ENCODE measurements around the gene STARD8. TPM values are rescaled to one million over a fixed set of nuclear protein-coding genes. Genes with fewer than 3 reads are reported as not detected.

The STARD8 gene, protein sequence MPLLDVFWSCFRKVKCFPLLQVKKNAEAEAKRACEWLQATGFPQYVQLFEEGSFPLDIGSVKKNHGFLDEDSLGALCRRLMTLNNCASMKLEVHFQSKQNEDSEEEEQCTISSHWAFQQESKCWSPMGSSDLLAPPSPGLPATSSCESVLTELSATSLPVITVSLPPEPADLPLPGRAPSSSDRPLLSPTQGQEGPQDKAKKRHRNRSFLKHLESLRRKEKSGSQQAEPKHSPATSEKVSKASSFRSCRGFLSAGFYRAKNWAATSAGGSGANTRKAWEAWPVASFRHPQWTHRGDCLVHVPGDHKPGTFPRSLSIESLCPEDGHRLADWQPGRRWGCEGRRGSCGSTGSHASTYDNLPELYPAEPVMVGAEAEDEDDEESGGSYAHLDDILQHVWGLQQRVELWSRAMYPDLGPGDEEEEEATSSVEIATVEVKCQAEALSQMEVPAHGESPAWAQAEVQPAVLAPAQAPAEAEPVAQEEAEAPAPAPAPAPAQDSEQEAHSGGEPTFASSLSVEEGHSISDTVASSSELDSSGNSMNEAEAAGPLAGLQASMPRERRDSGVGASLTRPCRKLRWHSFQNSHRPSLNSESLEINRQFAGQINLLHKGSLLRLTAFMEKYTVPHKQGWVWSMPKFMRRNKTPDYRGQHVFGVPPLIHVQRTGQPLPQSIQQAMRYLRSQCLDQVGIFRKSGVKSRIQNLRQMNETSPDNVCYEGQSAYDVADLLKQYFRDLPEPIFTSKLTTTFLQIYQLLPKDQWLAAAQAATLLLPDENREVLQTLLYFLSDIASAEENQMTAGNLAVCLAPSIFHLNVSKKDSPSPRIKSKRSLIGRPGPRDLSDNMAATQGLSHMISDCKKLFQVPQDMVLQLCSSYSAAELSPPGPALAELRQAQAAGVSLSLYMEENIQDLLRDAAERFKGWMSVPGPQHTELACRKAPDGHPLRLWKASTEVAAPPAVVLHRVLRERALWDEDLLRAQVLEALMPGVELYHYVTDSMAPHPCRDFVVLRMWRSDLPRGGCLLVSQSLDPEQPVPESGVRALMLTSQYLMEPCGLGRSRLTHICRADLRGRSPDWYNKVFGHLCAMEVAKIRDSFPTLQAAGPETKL
- total RNA-seq: 10 to 100 TPM; 10.3 to 15.0 TPM

DNA sequence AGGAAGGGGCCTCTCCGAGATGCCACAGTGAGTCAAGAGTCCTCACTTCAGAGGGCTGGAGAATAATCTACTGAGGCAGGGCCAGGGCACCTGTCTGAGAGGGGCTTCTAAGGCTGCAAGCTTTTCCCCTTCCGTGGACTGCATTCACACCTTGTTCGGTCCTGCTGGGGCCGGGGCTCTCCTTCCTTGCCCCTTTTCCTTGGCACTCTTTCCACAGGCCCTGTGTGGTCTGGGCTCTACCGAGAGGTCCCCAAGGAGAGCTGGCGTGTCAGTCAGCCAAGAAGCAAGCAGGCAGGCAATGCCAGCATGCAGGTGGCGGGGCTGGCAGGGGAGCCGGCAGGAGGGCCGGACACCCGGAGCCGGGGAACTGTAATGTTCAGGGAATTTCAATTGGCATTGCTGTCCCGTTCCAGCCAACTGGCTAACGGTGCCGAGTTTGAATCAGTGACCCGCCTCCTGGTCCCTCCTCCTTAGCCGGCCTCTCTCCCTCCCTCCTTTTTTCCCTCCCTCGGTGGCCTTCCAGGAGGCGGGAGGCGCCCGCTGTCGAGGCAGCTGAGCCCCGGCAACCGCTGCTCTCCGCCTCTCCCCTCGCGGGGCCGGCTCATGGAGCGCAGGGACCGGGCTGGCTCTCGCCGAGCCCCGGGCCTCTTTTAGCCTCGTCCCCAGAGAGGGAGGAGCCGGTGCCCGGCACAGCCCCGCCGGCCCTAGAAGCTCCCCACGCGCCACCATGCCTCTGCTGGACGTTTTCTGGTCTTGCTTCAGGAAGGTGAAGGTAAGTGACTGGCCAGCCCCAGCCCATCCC lies at the start of gene STARD8:
Gene STARD8, plus strand, starts transcription at position 511 of the 802 bp plus-strand sequence. Its CDS starts 217 bp downstream, at position 728.

Small RNA genes within 50 kb of the gene (small RNA-seq; reads per million reads assigned to genes)
- 0 reads per million in 2 donors for gene COX6CP12

Other genes starting within 250 kb of the STARD8 start
- gene OPHN1, start 214.2 kb upstream of the STARD8 start, total RNA-seq: 10 to 100 TPM; 20.6 to 23.3 TPM
- gene YIPF6, start 148.6 kb upstream of the STARD8 start, total RNA-seq: 10 to 100 TPM; 25.8 to 33.0 TPM
- gene EFNB1, start 181.4 kb downstream of the STARD8 start, total RNA-seq: 1 to 10 TPM; 4.1 to 7.0 TPM

Data from melanocyte of skin (primary cell).